Measurements from ENCODE around the gene TPSD1. TPM values are rescaled to one million over a fixed set of nuclear protein-coding genes. Genes with fewer than 3 reads are reported as not detected.

Gene TPSD1
- total RNA-seq, 4 donors from 2014 or later = 6.6 to 14.3 (median 12.8) TPM; not detected in 1

- no peak for TF ChIP-seq CTCF (IDR thresholded peaks at IDR 0.05; ENCODE audit: low read depth)
Observed at GRCh38 chr16:1300664-1301476, 45.0 kb downstream of the TPSD1 start.

- no peak for TF ChIP-seq CTCF (IDR thresholded peaks at IDR 0.05; ENCODE audit: low read depth)
Observed at GRCh38 chr16:1301562-1301961, 45.7 kb downstream of the TPSD1 start.

- no peak for TF ChIP-seq CTCF (IDR thresholded peaks at IDR 0.05; ENCODE audit: low read depth)
Observed at GRCh38 chr16:1305823-1306222, 50.0 kb downstream of the TPSD1 start.

GRCh38 chr16:1306334-1306733 is 50.5 kb downstream of the TPSD1 start:
- no peak for TF ChIP-seq CTCF (IDR thresholded peaks at IDR 0.05; ENCODE audit: low read depth)

GRCh38 chr16:1308036-1308976 is 52.4 kb downstream of the TPSD1 start:
- no peak for TF ChIP-seq CTCF (IDR thresholded peaks at IDR 0.05; ENCODE audit: low read depth)

Other genes starting within 250 kb of the TPSD1 start
- not detected for gene SSTR5, start 183.3 kb upstream of the TPSD1 start, total RNA-seq
- not detected for gene C1QTNF8, start 159.8 kb upstream of the TPSD1 start, total RNA-seq
- gene CACNA1H, start 103.0 kb upstream of the TPSD1 start, total RNA-seq = 10 to 100 TPM in 1 of 4 donors, 1 to 10 TPM in 2, under 1 TPM in 1; 0.51 to 13.9 (median 3.1) TPM
- 1 to 10 TPM in 1 of 4 donors, not detected in 3; 2.4 TPM for gene TPSG1, start 30.8 kb upstream of the TPSD1 start, total RNA-seq
- 100 to 1,000 TPM in 1 of 4 donors, 10 to 100 TPM in 3; 32.8 to 163 (median 51.4) TPM for gene TPSB2, start 25.9 kb upstream of the TPSD1 start, total RNA-seq
- gene TPSAB1, start 15.4 kb upstream of the TPSD1 start, total RNA-seq = 100 to 1,000 TPM in 1 of 4 donors, 10 to 100 TPM in 3; 31.8 to 116 (median 69.8) TPM
- 100 to 1,000 TPM in 1 of 4 donors, 10 to 100 TPM in 3; 41.1 to 102 (median 55.9) TPM for gene UBE2I, start 53.6 kb downstream of the TPSD1 start, total RNA-seq
- 1 to 10 TPM in 3 of 4 donors, under 1 TPM in 1; 0.98 to 8.5 (median 2.5) TPM for gene BAIAP3, start 77.6 kb downstream of the TPSD1 start, total RNA-seq
- gene TSR3, start 95.8 kb downstream of the TPSD1 start, total RNA-seq = 100 to 1,000 TPM in 1 of 4 donors, 10 to 100 TPM in 3; 41.6 to 147 (median 65.0) TPM
- gene GNPTG, start 95.9 kb downstream of the TPSD1 start, total RNA-seq = 10 to 100 TPM; 38.8 to 78.4 (median 66.5) TPM
- 10 to 100 TPM; 14.3 to 49.2 (median 25.9) TPM for gene UNKL, start 158.6 kb downstream of the TPSD1 start, total RNA-seq
- 10 to 100 TPM in 2 of 4 donors, 1 to 10 TPM in 2; 3.4 to 16.4 (median 6.9) TPM for gene UQCC4, start 164.7 kb downstream of the TPSD1 start, total RNA-seq
- gene PERCC1, start 175.0 kb downstream of the TPSD1 start, total RNA-seq = not detected
- gene CCDC154, start 188.5 kb downstream of the TPSD1 start, total RNA-seq = under 1 TPM in 2 of 4 donors, not detected in 2; 0.22 to 0.38 TPM
- gene CLCN7, start 219.0 kb downstream of the TPSD1 start, total RNA-seq = 10 to 100 TPM; 44.9 to 73.3 (median 56.6) TPM
- gene PTX4, start 232.9 kb downstream of the TPSD1 start, total RNA-seq = not detected
- 10 to 100 TPM in 2 of 4 donors, 1 to 10 TPM in 2; 7.5 to 42.4 (median 10.2) TPM for gene TELO2, start 237.3 kb downstream of the TPSD1 start, total RNA-seq

All from subcutaneous adipose tissue (tissue), 4 donors.